Activated T-cell treated with anti-CD3 and anti-CD28 coated beads, Interleukin-2, amount 50 U/mL, for 4 hours (primary cell): ENCODE data around the gene COL7A1. TPM values are rescaled to one million over a fixed set of nuclear protein-coding genes. Genes with fewer than 3 reads are reported as not detected.

Experiments used
- total RNA-seq, 3 donors: library from RNA; stranded (reverse); gene quantifications; one replicate each; pipeline ENCODE4 v1.2.1, GENCODE V29; 2021

Gene COL7A1
- total RNA-seq, 3 donors from 2014 or later: 0.38 to 0.53 (median 0.40) TPM

Other genes starting within 250 kb of the COL7A1 start
- gene FBXW12, start 223.1 kb downstream of the COL7A1 start, total RNA-seq: not detected
- 1 to 10 TPM; 6.0 to 7.2 (median 6.8) TPM for gene PLXNB1, start 165.2 kb downstream of the COL7A1 start, total RNA-seq
- gene CCDC51, start 155.2 kb downstream of the COL7A1 start, total RNA-seq: 10 to 100 TPM; 21.7 to 29.4 (median 24.7) TPM
- 100 to 1,000 TPM; 306 to 337 (median 326) TPM for gene TMA7, start 155.1 kb downstream of the COL7A1 start, total RNA-seq
- 10 to 100 TPM; 17.3 to 17.6 (median 17.5) TPM for gene ATRIP, start 148.6 kb downstream of the COL7A1 start, total RNA-seq
- gene SHISA5, start 91.2 kb downstream of the COL7A1 start, total RNA-seq: 10 to 100 TPM; 59.9 to 88.8 (median 62.7) TPM
- under 1 TPM; 0.65 to 0.92 (median 0.78) TPM for gene PFKFB4, start 38.5 kb downstream of the COL7A1 start, total RNA-seq
- under 1 TPM in 1 of 3 donors, not detected in 2; 0.13 TPM for gene UCN2, start 31.5 kb downstream of the COL7A1 start, total RNA-seq
- gene UQCRC1, start 14.3 kb upstream of the COL7A1 start, total RNA-seq: 100 to 1,000 TPM; 178 to 200 (median 193) TPM
- not detected for gene TMEM89, start 26.4 kb upstream of the COL7A1 start, total RNA-seq
- gene SLC26A6, start 40.1 kb upstream of the COL7A1 start, total RNA-seq: 10 to 100 TPM; 14.4 to 17.5 (median 17.2) TPM
- 10 to 100 TPM; 11.0 to 15.0 (median 12.3) TPM for gene CELSR3, start 67.6 kb upstream of the COL7A1 start, total RNA-seq
- 10 to 100 TPM; 21.3 to 24.3 (median 22.0) TPM for gene NCKIPSD, start 90.6 kb upstream of the COL7A1 start, total RNA-seq
- 10 to 100 TPM; 39.9 to 45.9 (median 45.8) TPM for gene IP6K2, start 121.9 kb upstream of the COL7A1 start, total RNA-seq